ENCODE results near the gene MEF2A.

GRCh38 chr15:99618941-99619411, 53.2 kb downstream of the MEF2A start:
- no peak for TF ChIP-seq RARB (CRISPR knock-in tag; IDR thresholded peaks at IDR 0.05)
- TF ChIP-seq TOX (CRISPR knock-in tag; IDR thresholded peaks at IDR 0.05; ENCODE audit: borderline replicate concordance): no peak
- no peak for TF ChIP-seq CSDC2 (CRISPR knock-in tag; IDR thresholded peaks at IDR 0.05)
- TF ChIP-seq PATZ1 (CRISPR knock-in tag; IDR thresholded peaks at IDR 0.05; ENCODE audit: borderline replicate concordance): no peak
- TF ChIP-seq ZFP30 (CRISPR knock-in tag; IDR thresholded peaks at IDR 0.05): no peak
- TF ChIP-seq GLIS3 (CRISPR knock-in tag; IDR thresholded peaks at IDR 0.05): no peak
